HT1080 (cell line): ENCODE measurements around the gene XBP1. TPM values are rescaled to one million over a fixed set of nuclear protein-coding genes. Genes with fewer than 3 reads are reported as not detected.
"Not testable (repeated sequence)": the region's sequence is repeated elsewhere in the genome, so short reads cannot be mapped to it uniquely, and the experiment has no call there.

ENCODE experiments used
- DNase-seq: peaks from one replicate; pipeline ENCODE4 v3.0.0-alpha.2; 2015; ENCODE audit warnings: low read depth
- total RNA-seq: library from RNA; depleted of rRNA; stranded (reverse); fragments of >200 nt; shearing (Covaris generic); gene quantifications from 2 replicates; pipeline ENCODE4 v1.2.3, GENCODE V29; 2014

Gene XBP1
- total RNA-seq, 1 experiment from 2014 or later = 71.8 TPM

- no peak for DNase-seq
These were observed 6.3 kb downstream of the XBP1 start for GRCh38 chr22:28793976-28794584.

- DNase-seq = no peak
These were observed 7.6 kb downstream of the XBP1 start for GRCh38 chr22:28792491-28793383.

- no peak for DNase-seq
These were observed 8.4 kb downstream of the XBP1 start for GRCh38 chr22:28791841-28792490.

GRCh38 chr22:28791124-28791523, 9.2 kb downstream of the XBP1 start:
- no peak for DNase-seq

GRCh38 chr22:28788601-28789000, 11.8 kb downstream of the XBP1 start:
- DNase-seq = no peak

GRCh38 chr22:28783786-28784671, 16.3 kb downstream of the XBP1 start:
- no peak for DNase-seq

- DNase-seq = no peak
These were observed 20.1 kb downstream of the XBP1 start for GRCh38 chr22:28780296-28780695.

GRCh38 chr22:28779833-28780232, 20.5 kb downstream of the XBP1 start:
- DNase-seq = no peak

GRCh38 chr22:28774378-28774777, 26.0 kb downstream of the XBP1 start:
- no peak for DNase-seq

- peak; percentile 32 for DNase-seq
These were observed 26.9 kb downstream of the XBP1 start for GRCh38 chr22:28773461-28773867.

- peak; percentile 91 for DNase-seq
These were observed 27.5 kb downstream of the XBP1 start, which contains the start of gene CCDC117 for GRCh38 chr22:28772633-28773460. Gene CCDC117, plus strand, starts transcription at chr22:28772695. Its CDS starts 155 bp downstream, at chr22:28772850.

- no peak for DNase-seq
These were observed 29.1 kb downstream of the XBP1 start for GRCh38 chr22:28771195-28771791.

- DNase-seq = no peak
These were observed 30.8 kb downstream of the XBP1 start for GRCh38 chr22:28769394-28770085.

GRCh38 chr22:28768701-28769393, 31.5 kb downstream of the XBP1 start:
- peak; percentile 15 for DNase-seq

GRCh38 chr22:28766628-28767027, 33.7 kb downstream of the XBP1 start:
- DNase-seq = no peak

GRCh38 chr22:28762000-28762399, 38.4 kb downstream of the XBP1 start:
- not testable (repeated sequence) for DNase-seq

- DNase-seq = no peak
These were observed 39.0 kb downstream of the XBP1 start for GRCh38 chr22:28761449-28761755.

- no peak for DNase-seq
These were observed 40.4 kb downstream of the XBP1 start for GRCh38 chr22:28759861-28760560.
